Colonic mucosa (tissue), 4 donors: ENCODE data around the gene KCNG4. TPM values are rescaled to one million over a fixed set of nuclear protein-coding genes. Genes with fewer than 3 reads are reported as not detected.

Source experiments
- DNase-seq: peaks from one replicate; pipeline ENCODE4 v3.0.0-alpha.2; 2020
- H3K27ac ChIP-seq: fragments of 200-600 bp; one replicate; pipeline ENCODE4 v1.8.0; 2021
- H3K27me3 ChIP-seq: fragments of 200-600 bp; one replicate; pipeline ENCODE4 v1.8.0; 2021
- H3K36me3 ChIP-seq: fragments of 200-600 bp; one replicate; pipeline ENCODE4 v1.8.0; 2021
- H3K4me1 ChIP-seq: fragments of 200-600 bp; one replicate; pipeline ENCODE4 v1.8.0; 2021; ENCODE audit warnings: mild to moderate bottlenecking
- H3K4me3 ChIP-seq: fragments of 200-600 bp; one replicate; pipeline ENCODE4 v1.8.0; 2021
- H3K9ac ChIP-seq, 2 donors: one replicate each; pipeline ENCODE4 v1.7.0; 2013; ENCODE audit warnings: control low read depth in 2 of 2, low read depth in 2 of 2, low read length in 2 of 2
- H3K9me3 ChIP-seq: fragments of 200-600 bp; one replicate; pipeline ENCODE4 v1.8.0; 2021
- CTCF ChIP-seq: fragments of 200-600 bp; IDR thresholded peaks from one replicate; pipeline ENCODE4 v1.8.0; 2022; ENCODE audit warnings: antibody characterized with exemption, mild to moderate bottlenecking
- intact Hi-C: fragments of 100-400 bp; cut with DNase I; formaldehyde crosslinking; loops from one replicate; pipeline ENCODE4 v1.14.1; 2022
- total RNA-seq, 2 donors: library from RNA; stranded (reverse); fragmentation: NEBNext Ultra II Directional in 1 of 2; extraction: Animal tissue kit (Norgen Biotek cat#: 25700) in 1 of 2; gene quantifications; one replicate each; pipeline ENCODE4 v1.2.1, GENCODE V29; 2021
- donor health status: healthy.
- donor health status: DM: no; HTN: no; CAD: no.
- donor health status: DM: no; HTN: no; CAD: no.

KCNG4 gene
- total RNA-seq, 2 donors from 2014 or later: not detected

DNA sequence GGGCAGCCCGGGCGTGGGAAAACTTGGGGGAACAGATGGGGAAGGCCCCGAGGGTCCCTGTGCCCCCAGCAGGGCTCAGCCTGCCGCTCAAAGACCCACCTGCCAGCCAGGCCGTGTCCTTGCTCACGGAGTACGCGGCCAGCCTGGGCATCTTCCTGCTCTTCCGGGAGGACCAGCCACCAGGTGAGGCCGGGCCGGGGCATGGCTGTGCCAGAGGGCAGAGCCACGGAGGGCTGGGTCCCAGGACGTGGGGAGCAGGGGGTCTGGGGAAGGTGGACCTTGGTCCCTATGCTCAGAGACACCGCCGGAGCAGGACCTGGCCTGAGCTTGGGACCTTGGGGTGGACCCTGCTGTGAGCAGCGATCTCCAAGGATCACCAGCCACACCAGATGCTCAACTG, 48.3 kb downstream of the KCNG4 start:
- Histone ChIP-seq H3K27ac (no peak overlapping the region), H3K36me3 (no peaks in the 10 kb centered on the region), H3K9me3 (no peaks in the 10 kb centered on the region), H3K4me3 (no peak overlapping the region), H3K27me3 (no peaks in the 10 kb centered on the region), H3K4me1 (no peaks in the 10 kb centered on the region), H3K9ac (no peak overlapping the region)
- DNase-seq: no peak
- TF ChIP-seq CTCF: no peak
- intact Hi-C loops: no loop called here

- intact Hi-C loops: no loop called here
- Histone ChIP-seq H3K9me3 (no peaks in the 10 kb centered on the region), H3K4me1 (no peaks in the 10 kb centered on the region), H3K27me3 (no peaks in the 10 kb centered on the region), H3K4me3 (no peak within 1 kb of the TSS), H3K36me3 (no peaks in the 10 kb centered on the region), H3K9ac (no peak within 1 kb of the TSS), H3K27ac (no peak within 1 kb of the TSS)
- no peak for DNase-seq
- no peak for TF ChIP-seq CTCF
Observed at GRCh38 chr16:84190731-84191388, 49.0 kb downstream of the KCNG4 start, which contains the start of gene ADAD2. TSS of gene ADAD2 (plus strand) at chr16:84191157. CDS start at chr16:84191231, 74 bp downstream.

DNA sequence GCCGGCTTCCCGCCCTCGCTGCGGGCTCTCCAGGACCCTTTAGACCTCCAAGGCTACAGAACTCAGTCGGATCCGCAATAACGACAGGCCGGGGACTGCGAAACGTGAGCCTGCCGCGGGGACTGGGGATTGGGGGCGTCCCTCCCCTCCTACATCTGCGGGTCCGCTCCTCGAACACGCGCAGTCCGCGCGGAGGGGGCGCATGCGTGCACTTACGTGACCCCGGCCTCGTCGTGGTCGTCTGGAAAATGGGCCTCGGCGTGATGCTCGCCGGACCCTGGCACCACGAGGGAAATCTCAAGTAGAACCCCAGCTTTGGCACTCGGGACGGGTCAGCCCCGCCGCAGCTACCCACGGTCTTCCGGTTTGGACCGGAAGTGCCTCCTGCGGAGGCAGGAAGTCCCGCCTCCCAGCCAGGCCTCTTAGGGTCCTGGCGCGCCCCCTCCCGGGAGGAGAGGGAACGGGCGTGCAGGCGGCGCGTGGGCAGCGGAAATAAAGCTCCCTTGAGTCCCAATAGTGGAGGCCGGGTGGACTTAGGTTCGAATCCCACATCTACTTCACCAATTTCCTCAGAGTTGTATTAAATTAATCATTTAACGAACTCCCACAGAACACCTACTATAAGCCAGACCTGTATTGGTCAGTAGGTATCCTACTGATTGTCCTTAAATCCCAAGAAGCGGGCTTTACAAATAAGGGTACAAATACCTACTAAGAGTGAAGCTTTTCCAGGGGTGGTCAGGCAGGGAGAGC, 53.0 kb downstream of the KCNG4 start, which contains the start of gene TAF1C:
Gene TAF1C, minus strand, starts transcription at position 373 of the 753 bp plus-strand sequence. CDS start 2,069 bp downstream, outside the sequence.
- TF ChIP-seq CTCF: peak; percentile 94
- H3K9me3 ChIP-seq: no peaks in the 10 kb centered on the region
- no peaks in the 10 kb centered on the region for H3K4me1 ChIP-seq
- H3K9ac ChIP-seq: peak within 1 kb of the TSS; percentile 90 to 91
- intact Hi-C loops: loop anchor here (2.0 to 10.0 kb wide), 3 partner anchors 102 to 298 kb away; partner anchors contain the start of gene NECAB2
- no peaks in the 10 kb centered on the region for H3K27me3 ChIP-seq
- peak; percentile 92 for DNase-seq
- H3K36me3 ChIP-seq: no peaks in the 10 kb centered on the region
- peak within 1 kb of the TSS; percentile 88 for H3K4me3 ChIP-seq
- H3K27ac ChIP-seq: peak within 1 kb of the TSS; percentile 49

DNA sequence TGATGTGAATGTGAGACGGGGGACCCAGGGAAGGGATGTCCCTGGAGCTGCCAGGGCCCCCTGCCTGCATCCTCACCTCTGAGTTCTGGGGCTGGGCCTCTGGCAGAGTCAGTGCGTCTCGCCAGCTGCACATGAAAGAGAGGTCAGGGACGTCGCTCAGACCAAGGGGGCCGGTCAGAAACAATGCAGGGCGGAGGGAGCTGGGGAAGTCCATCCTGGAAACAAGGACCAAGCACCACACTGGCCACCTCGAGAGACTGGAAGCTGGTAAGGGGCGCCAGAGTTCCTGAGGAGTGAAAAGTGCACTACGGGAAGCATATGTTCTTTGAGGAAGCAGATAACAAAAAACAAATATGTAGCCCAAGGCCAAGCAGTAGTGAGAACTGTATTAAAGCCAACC, 55.0 kb downstream of the KCNG4 start:
- intact Hi-C loops: loop anchor here (10.0 kb wide), 2 partner anchors 220 to 300 kb away; partner anchors contain the start of gene NECAB2
- Histone ChIP-seq H3K36me3 (no peaks in the 10 kb centered on the region), H3K27ac (no peak overlapping the region), H3K27me3 (no peaks in the 10 kb centered on the region), H3K4me3 (no peak overlapping the region), H3K9ac (no peak overlapping the region), H3K9me3 (no peaks in the 10 kb centered on the region), H3K4me1 (no peaks in the 10 kb centered on the region)
- no peak for TF ChIP-seq CTCF
- DNase-seq: no peak

DNA sequence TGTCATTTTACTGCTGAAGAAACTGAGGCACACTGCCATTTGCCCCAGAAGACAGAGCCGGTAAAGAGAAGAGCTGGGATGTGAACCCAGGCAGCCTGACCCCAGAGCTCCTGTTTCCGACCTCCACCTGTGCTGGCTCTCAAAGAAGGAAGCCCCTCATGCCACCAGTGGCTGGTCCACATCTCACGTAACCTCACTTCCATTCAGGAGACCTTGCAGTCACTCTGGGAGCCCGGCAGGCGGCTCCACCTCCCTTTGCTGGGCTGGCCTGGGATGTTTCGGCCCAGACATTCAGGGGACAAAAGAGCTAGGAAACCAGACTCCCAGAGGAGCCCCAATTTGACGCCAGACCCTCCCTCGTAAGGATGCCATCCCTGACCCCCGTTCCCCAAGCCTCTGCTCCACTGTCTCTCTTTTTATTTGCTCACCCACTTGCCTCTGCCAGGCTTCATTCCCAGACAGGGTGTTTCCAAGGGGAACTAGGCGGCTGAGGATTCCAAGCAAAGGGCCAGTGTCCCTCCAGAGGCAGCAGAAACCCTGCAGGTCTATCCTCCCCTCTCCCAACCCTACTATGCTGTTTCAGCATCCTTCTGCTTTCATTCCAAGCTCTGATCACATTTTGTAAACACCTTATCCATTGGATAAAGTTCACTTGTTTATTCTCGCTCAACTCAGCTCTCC, 55.8 kb downstream of the KCNG4 start:
- no peaks in the 10 kb centered on the region for H3K36me3 ChIP-seq
- H3K9me3 ChIP-seq: no peaks in the 10 kb centered on the region
- H3K27ac ChIP-seq: no peak overlapping the region
- no peaks in the 10 kb centered on the region for H3K4me1 ChIP-seq
- no peak for DNase-seq
- no peak for TF ChIP-seq CTCF
- no peaks in the 10 kb centered on the region for H3K27me3 ChIP-seq
- intact Hi-C loops: loop anchor here (10.0 kb wide), 2 partner anchors 219 to 301 kb away; partner anchors contain the start of gene NECAB2
- H3K4me3 ChIP-seq: no peak overlapping the region
- H3K9ac ChIP-seq: no peak overlapping the region
